Amniotic epithelial cell (primary cell): ENCODE results near the gene SLC25A23.
"Not testable (repeated sequence)": the region's sequence is repeated elsewhere in the genome, so short reads cannot be mapped to it uniquely, and the experiment has no call there.

Experiments used
- DNase-seq: peaks from one replicate; pipeline ENCODE4 v3.0.0-alpha.2; 2010; ENCODE audit warnings: low read depth

The SLC25A23 gene

GRCh38 chr19:6402058-6402457 lies 57.5 kb downstream of the SLC25A23 start:
- no peak for DNase-seq

GRCh38 chr19:6400062-6400944 lies 59.3 kb downstream of the SLC25A23 start:
- not testable (repeated sequence) for DNase-seq

- no peak for DNase-seq
Measured at GRCh38 chr19:6396305-6396704, 63.3 kb downstream of the SLC25A23 start.

- no peak for DNase-seq
Measured at GRCh38 chr19:6394831-6395230, 64.8 kb downstream of the SLC25A23 start.

GRCh38 chr19:6393983-6394412 lies 65.6 kb downstream of the SLC25A23 start:
- DNase-seq = no peak

- peak; percentile 93 for DNase-seq
Measured at GRCh38 chr19:6393074-6393982, 66.3 kb downstream of the SLC25A23 start, which contains the start of gene GTF2F1. Gene GTF2F1 (minus strand): TSS chr19:6393164. CDS start chr19:6392995, 169 bp downstream.

- no peak for DNase-seq
Measured at GRCh38 chr19:6392221-6393073, 67.1 kb downstream of the SLC25A23 start.
